Vagina (tissue), 2 donors: Measurements from ENCODE around the gene SMPD2. TPM values are rescaled to one million over a fixed set of nuclear protein-coding genes. Genes with fewer than 3 reads are reported as not detected.

ENCODE experiments used
- DNase-seq, 2 donors: peaks; one replicate each; pipeline ENCODE4 v3.0.0-alpha.2; 2017; ENCODE audit errors: extremely low spot score in 2 of 2
- H3K27ac ChIP-seq: fragments of 200-600 bp; sonication (generic); one replicate; pipeline ENCODE4 v1.5.1; 2019
- H3K27me3 ChIP-seq: fragments of 200-600 bp; sonication (generic); one replicate; pipeline ENCODE4 v1.5.1; 2019
- H3K36me3 ChIP-seq, 2 donors: fragments of 200-600 bp; sonication (generic); one replicate each; pipeline ENCODE4 v1.5.1; 2017 to 2019
- H3K4me1 ChIP-seq: fragments of 200-600 bp; sonication (generic); one replicate; pipeline ENCODE4 v1.5.1; 2019
- H3K4me3 ChIP-seq, 2 donors: fragments of 200-600 bp; sonication (generic); 1 replicate in 1 of 2; 2 replicates in 1 of 2; pipeline ENCODE4 v1.5.1; 2016 to 2019
- H3K9me3 ChIP-seq: fragments of 200-600 bp; sonication (generic); one replicate; pipeline ENCODE4 v1.5.1; 2019
- POLR2A ChIP-seq, 2 donors: fragments of 450-650 bp; IDR thresholded peaks; one replicate each; pipeline ENCODE4 v1.6.1; 2017; ENCODE audit warnings: antibody characterized with exemption in 2 of 2, mild to moderate bottlenecking in 2 of 2, moderate library complexity in 2 of 2
- POLR2AphosphoS5 ChIP-seq, 2 donors: sonication (generic); formaldehyde crosslinking; IDR thresholded peaks; one replicate each; pipeline ENCODE4 v1.9.0; 2017; ENCODE audit warnings: antibody characterized with exemption in 2 of 2, mild to moderate bottlenecking in 2 of 2, low read depth in 1 of 2; ENCODE audit not compliant: insufficient read depth in 1 of 2
- intact Hi-C: fragments of 100-400 bp; cut with DNase I; formaldehyde crosslinking; loops from one replicate; pipeline ENCODE4 v1.15.1; 2023
- total RNA-seq: library from RNA; depleted of rRNA; stranded (reverse); fragments of >200 nt; gene quantifications from one replicate; pipeline ENCODE4 v1.2.3, GENCODE V29; 2016
- TF ChIP-seq, protein P1 (sequence below), 3 experiments: fragments of 450-650 bp in 2 of 3; fragments of 200-600 bp in 1 of 3; sonication (generic) in 1 of 3; IDR thresholded peaks; one replicate each; pipeline ENCODE4 v1.5.1; 2017 to 2019; ENCODE audit warnings: antibody characterized with exemption in 3 of 3, mild to moderate bottlenecking in 2 of 3, moderate library complexity in 2 of 3

The SMPD2 gene
- total RNA-seq, 1 donor from 2014 or later, result 21.4 TPM

DNA sequence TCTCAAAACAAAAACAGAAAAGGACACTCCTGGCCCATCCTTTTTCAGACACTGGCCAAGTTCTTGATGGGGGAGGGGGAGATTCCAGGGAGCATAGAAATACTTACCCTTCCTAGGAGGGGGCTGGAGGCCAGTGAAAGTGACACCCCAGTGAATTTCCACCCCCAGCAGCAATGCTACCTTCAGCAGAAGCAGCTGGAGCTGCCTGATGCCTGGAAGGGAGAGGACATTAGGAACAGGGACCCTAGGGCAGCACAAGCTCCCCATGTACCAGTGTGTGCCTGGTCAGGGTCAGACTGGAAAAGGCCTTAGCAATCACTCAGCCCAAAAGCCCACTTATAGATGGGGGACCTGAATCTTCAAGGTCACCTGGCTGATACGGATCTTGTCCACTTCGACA is 12.6 kb downstream of the SMPD2 start:
- TF ChIP-seq, protein P1, sequence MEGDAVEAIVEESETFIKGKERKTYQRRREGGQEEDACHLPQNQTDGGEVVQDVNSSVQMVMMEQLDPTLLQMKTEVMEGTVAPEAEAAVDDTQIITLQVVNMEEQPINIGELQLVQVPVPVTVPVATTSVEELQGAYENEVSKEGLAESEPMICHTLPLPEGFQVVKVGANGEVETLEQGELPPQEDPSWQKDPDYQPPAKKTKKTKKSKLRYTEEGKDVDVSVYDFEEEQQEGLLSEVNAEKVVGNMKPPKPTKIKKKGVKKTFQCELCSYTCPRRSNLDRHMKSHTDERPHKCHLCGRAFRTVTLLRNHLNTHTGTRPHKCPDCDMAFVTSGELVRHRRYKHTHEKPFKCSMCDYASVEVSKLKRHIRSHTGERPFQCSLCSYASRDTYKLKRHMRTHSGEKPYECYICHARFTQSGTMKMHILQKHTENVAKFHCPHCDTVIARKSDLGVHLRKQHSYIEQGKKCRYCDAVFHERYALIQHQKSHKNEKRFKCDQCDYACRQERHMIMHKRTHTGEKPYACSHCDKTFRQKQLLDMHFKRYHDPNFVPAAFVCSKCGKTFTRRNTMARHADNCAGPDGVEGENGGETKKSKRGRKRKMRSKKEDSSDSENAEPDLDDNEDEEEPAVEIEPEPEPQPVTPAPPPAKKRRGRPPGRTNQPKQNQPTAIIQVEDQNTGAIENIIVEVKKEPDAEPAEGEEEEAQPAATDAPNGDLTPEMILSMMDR (IDR thresholded peaks at IDR 0.05), result no peak
- TF ChIP-seq POLR2AphosphoS5 (IDR thresholded peaks at IDR 0.05; ENCODE audit: insufficient read depth in 1 of 2, low read depth in 1 of 2) (no peak), POLR2A (IDR thresholded peaks at IDR 0.05) (no peak)
- Histone ChIP-seq H3K4me1 (peaks cover 52% of the 10 kb centered on the region), H3K4me3 (peak overlapping the region in 1 of 2 donors; percentile 9), H3K9me3 (no peaks in the 10 kb centered on the region), H3K27me3 (no peaks in the 10 kb centered on the region), H3K27ac (no peak overlapping the region), H3K36me3 (peaks cover 0 to 10% of the 10 kb centered on the region in 2 donors)
- intact Hi-C loops, result no loop called here
- no peak for DNase-seq

DNA sequence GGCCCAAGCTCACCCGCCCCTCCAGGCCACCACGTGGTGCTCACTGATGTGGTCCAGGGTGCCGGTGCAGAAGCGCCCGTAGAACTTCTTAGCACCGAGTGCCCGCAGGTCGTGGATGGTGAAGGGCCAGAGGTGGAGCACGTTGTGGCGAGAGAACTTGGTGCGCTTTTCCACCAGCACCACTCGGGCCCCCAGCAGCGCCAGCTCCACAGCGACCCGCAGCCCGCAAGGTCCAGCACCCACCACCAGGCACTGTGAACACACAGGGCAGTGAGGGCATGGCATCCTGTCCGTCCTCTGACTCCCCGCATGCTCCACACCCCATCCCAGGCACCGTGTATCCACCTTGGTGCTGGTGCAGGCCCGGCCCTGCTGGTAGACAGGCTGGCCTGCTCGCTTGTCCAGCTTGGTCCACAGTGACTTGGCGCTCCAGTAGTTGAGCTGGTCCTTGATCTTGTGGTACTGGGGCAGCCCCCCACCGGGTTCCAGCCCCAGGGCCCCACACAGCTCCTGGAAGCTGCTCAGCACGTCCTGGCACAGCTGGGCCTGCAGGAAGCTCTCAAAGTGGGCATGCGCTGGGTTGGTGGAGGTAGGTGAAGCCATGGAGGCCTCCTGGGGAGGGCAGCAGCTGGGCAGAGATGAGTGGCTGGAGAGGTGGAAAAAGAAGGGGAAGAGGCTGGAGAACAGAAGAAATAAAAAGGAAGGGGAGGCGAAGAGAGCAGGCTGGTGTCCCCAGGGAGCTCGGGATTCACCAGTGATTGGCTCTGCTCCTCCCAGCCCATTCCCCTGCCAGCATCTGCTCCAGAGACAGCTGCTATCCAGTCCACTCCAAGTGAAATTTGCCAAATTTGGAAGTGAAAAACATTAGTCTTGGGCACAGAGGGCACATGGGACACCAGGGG is 13.3 kb downstream of the SMPD2 start:
- peak overlapping the region; percentile 60 to 78 for H3K4me3 ChIP-seq
- H3K27ac ChIP-seq, result peak overlapping the region; percentile 84
- H3K4me1 ChIP-seq, result peaks cover 56% of the 10 kb centered on the region
- intact Hi-C loops, result no loop called here
- no peaks in the 10 kb centered on the region for H3K27me3 ChIP-seq
- no peaks in the 10 kb centered on the region for H3K9me3 ChIP-seq
- TF ChIP-seq POLR2AphosphoS5 (IDR thresholded peaks at IDR 0.05; ENCODE audit: insufficient read depth in 1 of 2, low read depth in 1 of 2), result no peak
- TF ChIP-seq, protein P1 (IDR thresholded peaks at IDR 0.05), result no peak
- H3K36me3 ChIP-seq, result peaks cover 0 to 10% of the 10 kb centered on the region in 2 donors
- DNase-seq, result no peak

DNA sequence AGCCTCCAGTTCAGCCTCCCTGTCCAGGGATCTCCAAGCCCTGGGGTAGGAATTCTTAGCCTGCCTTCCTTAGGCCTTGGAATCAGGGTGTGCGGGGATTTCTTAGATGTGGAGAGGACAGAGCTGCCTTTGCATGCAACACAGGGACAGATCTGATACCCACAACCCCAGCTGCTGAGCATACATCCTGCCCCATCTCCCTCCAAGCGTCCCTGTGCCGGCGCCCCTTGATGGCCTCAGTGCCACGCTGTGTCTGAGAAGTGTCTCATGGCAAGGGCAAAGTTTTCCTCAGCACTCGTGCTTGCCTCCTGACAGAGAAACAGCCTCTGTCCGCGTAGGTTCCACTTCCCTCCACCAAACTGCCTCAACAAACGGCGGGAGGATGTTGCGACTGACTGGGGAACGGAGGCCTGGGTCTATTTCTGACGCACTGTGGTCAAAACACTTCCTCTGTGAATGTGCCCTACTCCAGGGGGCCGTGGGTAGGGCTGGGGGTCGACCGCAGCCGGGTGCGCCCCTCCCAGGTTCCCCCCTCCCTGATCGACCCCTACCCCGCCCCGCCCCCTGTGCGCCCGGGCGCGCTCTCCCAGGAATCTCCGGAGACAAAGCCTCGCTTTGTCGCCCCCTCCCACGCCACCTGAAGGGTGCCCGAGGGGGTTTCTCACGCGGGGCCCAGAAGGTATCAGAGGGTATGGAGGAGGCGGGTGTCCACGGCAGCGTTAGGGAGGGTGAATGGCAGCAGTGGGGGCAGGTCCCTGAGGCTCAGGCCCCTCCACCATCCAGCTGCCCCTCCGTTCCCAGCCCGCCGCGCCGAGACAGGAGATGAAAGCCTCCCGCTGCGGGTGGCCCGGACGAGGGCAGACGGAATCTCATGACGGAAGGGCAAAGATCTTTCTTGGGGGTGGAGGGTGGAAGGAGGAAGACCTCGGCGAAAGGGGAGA is 14.2 kb downstream of the SMPD2 start:
- H3K27me3 ChIP-seq, result no peaks in the 10 kb centered on the region
- TF ChIP-seq, protein P1 (IDR thresholded peaks at IDR 0.05), result no peak
- TF ChIP-seq POLR2AphosphoS5 (IDR thresholded peaks at IDR 0.05; ENCODE audit: insufficient read depth in 1 of 2, low read depth in 1 of 2), result peak in 1 of 2 donors; percentile 23
- H3K36me3 ChIP-seq, result peaks cover 0 to 10% of the 10 kb centered on the region in 2 donors
- H3K4me3 ChIP-seq, result peak overlapping the region; percentile 60 to 78
- intact Hi-C loops, result no loop called here
- H3K9me3 ChIP-seq, result no peaks in the 10 kb centered on the region
- DNase-seq, result no peak
- peaks cover 56% of the 10 kb centered on the region for H3K4me1 ChIP-seq
- H3K27ac ChIP-seq, result peak overlapping the region; percentile 84

DNA sequence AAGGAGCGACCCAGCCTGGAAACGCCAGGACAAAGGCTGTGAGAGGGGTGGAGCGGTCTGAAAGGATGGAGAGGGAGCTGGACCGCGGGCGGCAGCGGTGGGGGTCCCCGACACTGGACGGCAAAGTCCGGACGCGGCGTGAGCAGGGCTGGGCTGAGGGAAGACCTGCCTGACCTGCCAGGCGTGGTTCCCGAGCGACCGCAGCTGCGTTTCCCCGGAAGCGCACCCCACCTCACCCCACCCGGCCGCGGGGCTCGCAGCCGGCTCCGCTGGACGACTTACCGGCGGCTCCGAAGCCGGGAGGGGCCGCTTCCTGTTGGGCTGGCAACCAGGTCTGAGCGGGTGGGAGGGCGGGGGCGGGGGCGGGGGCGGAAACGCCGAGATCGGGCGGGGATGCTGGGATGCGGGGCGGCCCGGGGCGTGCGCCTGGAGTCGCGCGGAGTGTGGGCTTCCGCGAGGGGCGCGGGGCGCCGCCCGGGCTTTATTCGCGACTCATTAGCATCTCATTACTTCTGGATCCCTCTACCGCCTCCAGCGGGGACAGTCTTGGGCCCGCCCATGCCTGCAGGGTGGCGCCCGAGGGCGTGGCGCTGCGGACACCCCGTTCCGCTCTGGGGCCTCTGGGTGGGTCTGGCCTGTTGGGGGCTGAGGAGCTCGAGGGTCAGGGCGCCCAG is 15.1 kb downstream of the SMPD2 start, which contains the start of gene MICAL1:
Gene MICAL1 (minus strand): TSS at position 336 of the 674 bp plus-strand sequence. CDS start 1,576 bp downstream, outside the sequence.
- Histone ChIP-seq H3K27me3 (no peaks in the 10 kb centered on the region), H3K4me1 (peaks cover 51% of the 10 kb centered on the region)

More for the DNA sequence above, 15.1 kb downstream of the SMPD2 start, which contains the start of gene MICAL1:
- TF ChIP-seq POLR2A (IDR thresholded peaks at IDR 0.05) (peak in 1 of 2 donors; percentile 46), POLR2AphosphoS5 (IDR thresholded peaks at IDR 0.05; ENCODE audit: insufficient read depth in 1 of 2, low read depth in 1 of 2) (peak in 1 of 2 donors; percentile 84)
- TF ChIP-seq, protein P1 (IDR thresholded peaks at IDR 0.05), result peak in 1 of 3 experiments; percentile 39
- intact Hi-C loops, result no loop called here
- H3K36me3 ChIP-seq, result peaks cover 0 to 10% of the 10 kb centered on the region in 2 donors
- H3K4me3 ChIP-seq, result peak within 1 kb of the TSS; percentile 60 to 78
- no peak for DNase-seq
- H3K27ac ChIP-seq, result peak within 1 kb of the TSS; percentile 84
- no peaks in the 10 kb centered on the region for H3K9me3 ChIP-seq
